ENCODE measurements around the gene MTG1.

DNA sequence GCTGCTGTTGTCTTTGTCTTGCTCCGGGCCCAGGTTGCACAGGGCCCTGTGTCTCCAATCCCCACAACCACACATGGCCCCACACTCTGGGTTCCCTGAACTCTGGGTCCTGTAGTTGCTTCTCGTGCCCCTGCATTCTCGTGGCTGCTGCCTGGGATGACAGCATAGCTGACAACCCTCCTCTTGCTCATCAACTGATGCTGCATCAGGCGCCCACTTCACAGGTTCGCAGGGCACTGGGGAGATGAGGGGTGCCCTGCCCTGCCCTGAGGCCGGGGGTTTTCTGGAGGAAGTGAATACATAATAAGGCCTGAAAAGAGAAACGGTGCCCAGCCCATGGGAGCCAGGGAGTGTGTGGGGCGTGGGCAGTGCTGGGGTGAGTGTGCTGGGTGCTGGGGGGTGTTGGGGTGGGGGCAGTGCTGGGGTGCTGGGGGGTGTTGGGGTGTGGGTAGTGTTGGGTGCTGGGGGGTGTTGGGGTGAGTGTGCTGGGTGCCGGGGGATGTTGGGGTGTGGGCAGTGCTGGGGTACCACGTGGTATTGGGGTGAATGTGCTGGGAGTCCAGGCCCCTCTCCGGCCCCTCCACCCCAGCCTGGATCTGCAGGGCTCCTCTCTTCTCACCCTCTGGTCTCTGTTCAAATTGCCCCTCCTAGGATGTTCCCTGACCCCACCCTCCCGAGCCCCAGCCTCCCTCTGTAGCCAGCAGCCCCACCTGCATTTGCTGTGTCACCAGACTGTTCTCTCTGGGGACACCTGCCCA is 2.0 kb upstream of the MTG1 start:
- TF ChIP-seq EZH2 (IDR thresholded peaks at IDR 0.05; ENCODE audit: borderline replicate concordance, insufficient read depth, low read depth, low read length, poor library complexity, severe bottlenecking): no peak
- no peak for TF ChIP-seq CTCF (IDR thresholded peaks at IDR 0.05)

Data from B cell (primary cell).